ENCODE results near the gene PJA1. TPM values are rescaled to one million over a fixed set of nuclear protein-coding genes. Genes with fewer than 3 reads are reported as not detected.

Gene PJA1
- total RNA-seq, 6 experiments from 2014 or later: 13.3 to 18.9 (median 17.0) TPM

DNA sequence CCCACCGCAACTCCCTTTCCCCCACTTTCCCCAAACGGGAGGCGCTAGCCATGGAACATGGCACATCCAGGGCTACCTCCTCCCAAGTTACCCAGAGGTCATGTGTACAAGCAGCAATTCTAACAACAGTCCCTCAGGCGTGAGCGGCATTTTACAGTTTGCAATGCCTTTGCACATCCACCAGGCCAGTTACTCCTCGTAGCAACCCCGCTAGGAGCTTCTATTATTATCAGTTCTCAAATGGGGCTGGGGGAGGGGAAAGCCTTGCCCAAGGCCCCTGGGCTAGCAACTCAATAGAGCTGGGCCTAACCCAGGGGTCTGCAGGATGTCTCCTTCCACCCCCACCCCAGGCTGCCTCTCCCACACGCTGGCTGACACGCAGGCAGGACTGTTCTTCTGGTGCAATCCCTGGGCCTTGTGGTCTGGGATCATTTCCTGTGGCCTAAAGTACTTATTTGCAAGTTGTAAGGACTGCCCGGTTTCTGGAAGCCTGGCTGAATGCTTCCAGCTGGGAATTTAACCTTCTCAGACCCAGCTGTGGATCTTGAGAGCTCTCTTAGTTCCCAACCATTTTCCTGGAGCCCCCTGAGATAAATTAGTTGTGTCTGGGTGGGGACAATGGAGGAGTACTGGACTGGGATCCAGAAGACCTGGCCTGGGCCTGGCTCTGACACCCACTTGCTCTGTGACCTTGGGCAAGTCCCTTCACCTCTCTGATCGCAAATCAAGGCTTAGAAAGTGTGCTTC lies 27.7 kb downstream of the PJA1 start:
- Mint-ChIP-seq H3K9me3 (no peaks in the 10 kb centered on the region), H3K4me1 (ENCODE audit: low read depth) (peaks cover 15% of the 10 kb centered on the region; the same call in 1 of the 2 replicates)

DNA sequence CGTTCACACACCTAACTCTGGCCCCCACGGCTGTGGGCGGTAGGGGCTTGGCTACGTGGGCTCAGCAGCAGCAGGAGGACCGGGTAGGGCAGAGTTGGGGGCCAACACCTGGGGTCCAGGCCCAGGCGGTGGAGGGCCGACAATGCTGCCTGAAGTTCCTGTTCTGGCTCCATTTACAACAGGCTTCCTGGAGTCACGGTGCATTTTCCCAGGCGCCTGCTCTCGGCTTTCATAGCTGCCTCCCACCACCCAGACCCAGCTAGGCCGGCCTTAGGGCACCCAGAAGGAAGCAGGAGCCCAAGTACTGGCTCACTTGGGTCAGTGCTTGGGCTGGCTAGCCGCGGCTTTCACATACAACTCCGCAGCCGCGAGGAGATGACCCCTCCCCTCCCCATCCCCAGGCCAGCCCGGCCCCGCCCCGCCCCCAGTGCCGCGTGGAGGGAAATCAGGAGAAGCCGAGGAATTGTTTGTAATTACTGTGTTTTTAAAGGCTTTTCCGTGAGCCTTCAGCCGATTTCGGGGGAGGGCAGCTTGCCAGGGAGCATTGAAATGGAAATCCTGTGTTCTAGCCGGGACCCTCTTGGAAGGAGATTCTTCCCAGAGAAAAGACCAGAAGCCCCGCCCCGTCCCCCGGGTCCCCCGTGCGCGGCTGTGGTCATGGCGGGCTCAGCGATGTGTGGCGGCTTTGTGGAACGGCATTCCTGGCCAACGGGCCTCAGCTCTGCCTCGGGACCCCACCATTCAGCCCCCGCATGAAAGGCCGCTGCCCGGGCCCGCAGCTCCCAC lies 28.5 kb downstream of the PJA1 start:
- H3K27me3 Mint-ChIP-seq (ENCODE audit: insufficient read depth): peaks cover 7% of the 10 kb centered on the region
- DNase-seq: no peak
- no peaks in the 10 kb centered on the region for H3K9me3 Mint-ChIP-seq
- no peak overlapping the region for H3K27ac Mint-ChIP-seq
- no peak overlapping the region for H3K4me3 Mint-ChIP-seq
- TF ChIP-seq, protein P1, sequence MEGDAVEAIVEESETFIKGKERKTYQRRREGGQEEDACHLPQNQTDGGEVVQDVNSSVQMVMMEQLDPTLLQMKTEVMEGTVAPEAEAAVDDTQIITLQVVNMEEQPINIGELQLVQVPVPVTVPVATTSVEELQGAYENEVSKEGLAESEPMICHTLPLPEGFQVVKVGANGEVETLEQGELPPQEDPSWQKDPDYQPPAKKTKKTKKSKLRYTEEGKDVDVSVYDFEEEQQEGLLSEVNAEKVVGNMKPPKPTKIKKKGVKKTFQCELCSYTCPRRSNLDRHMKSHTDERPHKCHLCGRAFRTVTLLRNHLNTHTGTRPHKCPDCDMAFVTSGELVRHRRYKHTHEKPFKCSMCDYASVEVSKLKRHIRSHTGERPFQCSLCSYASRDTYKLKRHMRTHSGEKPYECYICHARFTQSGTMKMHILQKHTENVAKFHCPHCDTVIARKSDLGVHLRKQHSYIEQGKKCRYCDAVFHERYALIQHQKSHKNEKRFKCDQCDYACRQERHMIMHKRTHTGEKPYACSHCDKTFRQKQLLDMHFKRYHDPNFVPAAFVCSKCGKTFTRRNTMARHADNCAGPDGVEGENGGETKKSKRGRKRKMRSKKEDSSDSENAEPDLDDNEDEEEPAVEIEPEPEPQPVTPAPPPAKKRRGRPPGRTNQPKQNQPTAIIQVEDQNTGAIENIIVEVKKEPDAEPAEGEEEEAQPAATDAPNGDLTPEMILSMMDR (IDR thresholded peaks at IDR 0.05): no peak
- H3K36me3 Mint-ChIP-seq (ENCODE audit: low read depth): no peaks in the 10 kb centered on the region
- H3K4me1 Mint-ChIP-seq (ENCODE audit: low read depth): peaks cover 15% of the 10 kb centered on the region; the same call in 1 of the 2 replicates

More for the DNA sequence above, 27.7 kb downstream of the PJA1 start:
- Mint-ChIP-seq H3K27ac (peak overlapping the region; percentile 38; the same call in 1 of the 2 replicates), H3K4me3 (no peak overlapping the region), H3K36me3 (ENCODE audit: low read depth) (no peaks in the 10 kb centered on the region), H3K27me3 (ENCODE audit: insufficient read depth) (peaks cover 7% of the 10 kb centered on the region)
- no peak for DNase-seq
- TF ChIP-seq, protein P1 (IDR thresholded peaks at IDR 0.05): no peak

GRCh38 chrX:69133921-69134542 lies 31.2 kb downstream of the PJA1 start:
- no peaks in the 10 kb centered on the region for H3K9me3 Mint-ChIP-seq
- peaks cover 15% of the 10 kb centered on the region; the same call in 1 of the 2 replicates for H3K4me1 Mint-ChIP-seq (ENCODE audit: low read depth)
- H3K27ac Mint-ChIP-seq: no peak overlapping the region
- H3K27me3 Mint-ChIP-seq (ENCODE audit: insufficient read depth): peaks cover 1% of the 10 kb centered on the region
- DNase-seq: peak; percentile 55
- no peak overlapping the region for H3K4me3 Mint-ChIP-seq
- TF ChIP-seq, protein P1 (IDR thresholded peaks at IDR 0.05): peak; percentile 67
- H3K36me3 Mint-ChIP-seq (ENCODE audit: low read depth): no peaks in the 10 kb centered on the region

DNA sequence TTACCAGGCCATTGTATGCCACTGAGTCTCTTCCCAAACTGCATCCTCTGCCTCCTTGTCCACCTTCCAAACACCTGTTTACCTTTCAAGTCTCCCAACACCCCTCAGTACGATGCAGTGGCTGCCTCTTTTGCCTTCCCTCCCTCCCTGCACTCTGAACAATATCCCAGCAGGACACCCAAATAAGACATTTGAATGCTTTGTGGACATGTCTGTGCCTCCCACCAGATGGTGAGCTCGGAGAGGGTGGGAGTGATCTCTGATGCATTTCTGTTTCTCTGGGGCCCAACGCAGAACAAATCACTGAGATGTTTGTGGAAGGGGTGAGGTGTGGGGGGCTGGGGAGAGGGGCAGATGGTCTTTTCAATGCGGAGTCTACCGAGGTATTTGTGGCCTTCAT lies 33.4 kb downstream of the PJA1 start:
- Mint-ChIP-seq H3K4me3 (no peak overlapping the region), H3K27me3 (ENCODE audit: insufficient read depth) (peaks cover 1% of the 10 kb centered on the region), H3K9me3 (no peaks in the 10 kb centered on the region), H3K36me3 (ENCODE audit: low read depth) (no peaks in the 10 kb centered on the region), H3K4me1 (ENCODE audit: low read depth) (peaks cover 20% of the 10 kb centered on the region), H3K27ac (no peak overlapping the region)
- no peak for DNase-seq
- TF ChIP-seq, protein P1 (IDR thresholded peaks at IDR 0.05): no peak

- no peak for DNase-seq
- H3K9me3 Mint-ChIP-seq: no peaks in the 10 kb centered on the region
- H3K27me3 Mint-ChIP-seq (ENCODE audit: insufficient read depth): peaks cover 1% of the 10 kb centered on the region
- no peaks in the 10 kb centered on the region for H3K36me3 Mint-ChIP-seq (ENCODE audit: low read depth)
- no peak overlapping the region for H3K4me3 Mint-ChIP-seq
- H3K27ac Mint-ChIP-seq: no peak overlapping the region
- H3K4me1 Mint-ChIP-seq (ENCODE audit: low read depth): peaks cover 20% of the 10 kb centered on the region
- TF ChIP-seq, protein P1 (IDR thresholded peaks at IDR 0.05): no peak
Measured at GRCh38 chrX:69130439-69130838, 34.8 kb downstream of the PJA1 start.

Measured in HFFc6 (cell line).